HepG2 (cell line): Measurements from ENCODE around the gene ABCA13. TPM values are rescaled to one million over a fixed set of nuclear protein-coding genes. Genes with fewer than 3 reads are reported as not detected.

Experiments used
- ATM ChIP-seq: fragments of 450-650 bp; IDR thresholded peaks from 2 replicates; pipeline ENCODE4 v1.7.1; 2017; ENCODE audit warnings: mild to moderate bottlenecking, borderline replicate concordance
- CREB1 ChIP-seq, 2 experiments: fragments of 450-650 bp in 1 of 2; IDR thresholded peaks; 2 replicates each; pipeline ENCODE4 v1.6.1; 2016 to 2017; ENCODE audit warnings: control low read depth in 1 of 2, mild to moderate bottlenecking in 1 of 2, missing compliant biosample characterization in 1 of 2, missing genetic modification characterization in 1 of 2
- FOXA1 ChIP-seq, 2 experiments: fragments of 450-650 bp in 1 of 2; sonication (generic) in 1 of 2; formaldehyde crosslinking in 1 of 2; IDR thresholded peaks; 2 replicates each; pipeline versions ENCODE4 v1.4.0 to v1.6.1; 2016 to 2020; ENCODE audit warnings: missing genetic modification reagents in 1 of 2
- JARID2 ChIP-seq: sonication (generic); formaldehyde crosslinking; IDR thresholded peaks from 2 replicates; pipeline ENCODE4 v1.8.1; 2023; ENCODE audit warnings: missing genetic modification reagents, inconsistent platforms; ENCODE audit not compliant: insufficient replicate concordance
- KDM3A ChIP-seq: IDR thresholded peaks from 2 replicates; pipeline ENCODE4 v1.6.1; 2018; ENCODE audit warnings: low read depth, missing compliant biosample characterization
- POGZ ChIP-seq: sonication (generic); formaldehyde crosslinking; IDR thresholded peaks from 2 replicates; pipeline ENCODE4 v1.4.0; 2020; ENCODE audit warnings: mild to moderate bottlenecking, missing genetic modification reagents
- POLR2G ChIP-seq: fragments of 200-400 bp; formaldehyde crosslinking; IDR thresholded peaks from 2 replicates; pipeline ENCODE4 v1.6.1; 2018; ENCODE audit warnings: mild to moderate bottlenecking, low read depth, low read length, moderate library complexity
- RCOR2 ChIP-seq: IDR thresholded peaks from 2 replicates; pipeline ENCODE4 v1.6.1; 2016; ENCODE audit warnings: missing biosample characterization, missing genetic modification reagents
- RFX5 ChIP-seq: IDR thresholded peaks from 2 replicates; pipeline ENCODE4 v1.6.1; 2011; ENCODE audit warnings: low read depth, low read length, improper control_type of control experiment
- SIN3B ChIP-seq: fragments of 150-350 bp; IDR thresholded peaks from 2 replicates; pipeline ENCODE4 v1.6.1; 2014; ENCODE audit warnings: low read length
- SMAD3 ChIP-seq: sonication (generic); formaldehyde crosslinking; IDR thresholded peaks from 2 replicates; pipeline ENCODE4 v1.4.0; 2020; ENCODE audit warnings: missing genetic modification reagents
- SNAPC2 ChIP-seq: sonication (generic); formaldehyde crosslinking; IDR thresholded peaks from 2 replicates; pipeline ENCODE4 v1.8.1; 2022; ENCODE audit warnings: mild to moderate bottlenecking, missing genetic modification reagents
- SP140L ChIP-seq: sonication (generic); formaldehyde crosslinking; IDR thresholded peaks from 2 replicates; pipeline ENCODE4 v1.4.0; 2020; ENCODE audit warnings: missing genetic modification reagents, borderline replicate concordance
- SRSF9 ChIP-seq: fragments of 200-400 bp; formaldehyde crosslinking; IDR thresholded peaks from 2 replicates; pipeline ENCODE4 v1.6.1; 2018; ENCODE audit warnings: borderline replicate concordance, mild to moderate bottlenecking, low read depth, low read length; ENCODE audit not compliant: insufficient read depth, poor library complexity, severe bottlenecking
- TBX3 ChIP-seq: fragments of 450-650 bp; IDR thresholded peaks from 2 replicates; pipeline ENCODE4 v1.6.1; 2017; ENCODE audit warnings: antibody characterized with exemption, mild to moderate bottlenecking, inconsistent platforms, borderline replicate concordance
- ZC3H4 ChIP-seq: sonication (generic); formaldehyde crosslinking; IDR thresholded peaks from 2 replicates; pipeline ENCODE4 v1.4.0; 2020; ENCODE audit warnings: missing genetic modification reagents, borderline replicate concordance
- ZFP90 ChIP-seq: sonication (generic); formaldehyde crosslinking; IDR thresholded peaks from 2 replicates; pipeline ENCODE4 v1.8.0; 2022; ENCODE audit warnings: missing genetic modification reagents, mild to moderate bottlenecking, inconsistent platforms, borderline replicate concordance
- ZNF20 ChIP-seq: sonication (generic); formaldehyde crosslinking; IDR thresholded peaks from 2 replicates; pipeline ENCODE4 v1.4.0; 2020; ENCODE audit warnings: mild to moderate bottlenecking, moderate library complexity, missing genetic modification reagents
- ZNF274 ChIP-seq: sonication (generic); formaldehyde crosslinking; IDR thresholded peaks from 2 replicates; pipeline ENCODE4 v1.5.1; 2020; ENCODE audit warnings: mild to moderate bottlenecking, missing genetic modification reagents
- ZNF335 ChIP-seq: sonication (generic); formaldehyde crosslinking; IDR thresholded peaks from 2 replicates; pipeline ENCODE4 v1.4.0; 2020; ENCODE audit warnings: missing genetic modification reagents
- ZNF446 ChIP-seq: sonication (generic); formaldehyde crosslinking; IDR thresholded peaks from 2 replicates; pipeline ENCODE4 v1.5.0; 2020; ENCODE audit warnings: mild to moderate bottlenecking, missing genetic modification reagents
- ZNF496 ChIP-seq: sonication (generic); formaldehyde crosslinking; IDR thresholded peaks from 2 replicates; pipeline ENCODE4 v1.8.1; 2023; ENCODE audit warnings: mild to moderate bottlenecking, moderate library complexity, missing genetic modification reagents; ENCODE audit not compliant: insufficient replicate concordance
- ZNF891 ChIP-seq: sonication (generic); formaldehyde crosslinking; IDR thresholded peaks from 2 replicates; pipeline ENCODE4 v1.5.0; 2020; ENCODE audit warnings: mild to moderate bottlenecking, missing genetic modification reagents
- polyA plus RNA-seq, 8 experiments: library from polyadenylated mRNA; depleted of rRNA in 3 of 8; stranded (reverse) in 7 of 8; unstranded in 1 of 8; fragments of >200 nt; fragmentation: Illumina TruSeq in 4 of 8; extraction: Trizol in 4 of 8; gene quantifications; 2 replicates each; pipeline versions ENCODE4 v1.2.1 to v1.2.3, GENCODE V29; 2011 to 2016; ENCODE audit warnings: low read depth in 4 of 8, missing spikeins in 1 of 8, mixed read lengths in 1 of 8; ENCODE audit not compliant: insufficient read depth in 1 of 8
- total RNA-seq, 5 experiments: library from RNA; depleted of rRNA; stranded (reverse); fragments of >200 nt; fragmentation: Illumina TruSeq; extraction: Trizol; gene quantifications; 2 replicates each; pipeline ENCODE4 v1.2.3, GENCODE V29; 2016; ENCODE audit warnings: low read depth in 1 of 5
- TF ChIP-seq, protein P1 (sequence below): sonication (generic); formaldehyde crosslinking; IDR thresholded peaks from 2 replicates; pipeline ENCODE4 v1.4.0; 2020; ENCODE audit warnings: mild to moderate bottlenecking, missing genetic modification reagents, borderline replicate concordance
- TF ChIP-seq, protein P2 (sequence below): sonication (generic); formaldehyde crosslinking; IDR thresholded peaks from 2 replicates; pipeline ENCODE4 v1.8.1; 2023; ENCODE audit warnings: mild to moderate bottlenecking, missing genetic modification reagents
- TF ChIP-seq, protein P3 (sequence below): sonication (generic); formaldehyde crosslinking; IDR thresholded peaks from 2 replicates; pipeline ENCODE4 v1.4.0; 2020; ENCODE audit warnings: missing genetic modification reagents

Gene ABCA13
- total and polyA plus RNA-seq, 2 of the 13 experiments (the other 11 are each of a cell fraction or from before 2014, with no cell fraction given), result 0.03 TPM; not detected in 1

DNA sequence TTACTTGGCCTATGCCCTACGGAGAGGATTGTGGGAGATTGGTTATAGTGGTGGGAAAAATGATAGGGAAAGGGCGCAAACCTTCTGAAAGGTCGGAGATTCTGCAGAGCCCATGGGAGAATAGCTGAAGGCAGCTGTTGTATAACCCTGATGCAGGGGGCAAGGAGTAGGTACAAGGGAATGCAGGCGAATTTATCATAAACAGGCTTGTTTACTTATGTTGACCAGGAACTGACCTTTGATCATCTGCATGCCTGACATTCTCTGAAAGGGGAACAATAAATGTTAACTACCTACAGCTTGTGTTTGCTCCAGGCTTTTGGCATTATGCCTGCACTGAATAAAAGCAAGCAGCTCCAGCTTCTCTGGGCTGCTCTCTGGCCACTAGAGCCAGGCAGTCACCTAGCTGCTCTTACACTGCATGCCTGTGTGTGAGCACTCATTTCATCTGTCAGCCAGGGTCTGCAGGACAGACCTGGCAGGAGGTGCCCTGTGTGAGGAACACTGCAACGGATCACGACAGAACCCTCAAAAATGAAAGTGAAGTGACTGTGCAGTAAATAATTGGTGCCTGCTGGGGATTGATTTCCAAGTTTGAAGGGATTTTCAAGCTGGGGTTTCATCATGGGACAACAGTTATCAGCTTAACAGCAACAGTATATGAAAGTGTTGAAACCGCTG, 31.1 kb upstream of the ABCA13 start (continued):
- peak; percentile 56; the same call in 1 of the 2 replicates for TF ChIP-seq POGZ (CRISPR knock-in tag)
- TF ChIP-seq ZNF891 (CRISPR knock-in tag), result no peak
- peak; percentile 32; the same call in 1 of the 2 replicates for TF ChIP-seq CREB1 (IDR thresholded peaks at IDR 0.05)
- peak; percentile 53; the same call in 1 of the 2 replicates for TF ChIP-seq CREB1 (CRISPR knock-in tag; IDR thresholded peaks at IDR 0.05)
- TF ChIP-seq, protein P1, sequence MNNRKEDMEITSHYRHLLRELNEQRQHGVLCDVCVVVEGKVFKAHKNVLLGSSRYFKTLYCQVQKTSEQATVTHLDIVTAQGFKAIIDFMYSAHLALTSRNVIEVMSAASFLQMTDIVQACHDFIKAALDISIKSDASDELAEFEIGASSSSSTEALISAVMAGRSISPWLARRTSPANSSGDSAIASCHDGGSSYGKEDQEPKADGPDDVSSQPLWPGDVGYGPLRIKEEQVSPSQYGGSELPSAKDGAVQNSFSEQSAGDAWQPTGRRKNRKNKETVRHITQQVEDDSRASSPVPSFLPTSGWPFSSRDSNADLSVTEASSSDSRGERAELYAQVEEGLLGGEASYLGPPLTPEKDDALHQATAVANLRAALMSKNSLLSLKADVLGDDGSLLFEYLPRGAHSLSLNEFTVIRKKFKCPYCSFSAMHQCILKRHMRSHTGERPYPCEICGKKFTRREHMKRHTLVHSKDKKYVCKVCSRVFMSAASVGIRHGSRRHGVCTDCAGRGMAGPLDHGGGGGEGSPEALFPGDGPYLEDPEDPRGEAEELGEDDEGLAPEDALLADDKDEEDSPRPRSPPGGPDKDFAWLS (CRISPR knock-in tag), result no peak
- TF ChIP-seq, protein P2, sequence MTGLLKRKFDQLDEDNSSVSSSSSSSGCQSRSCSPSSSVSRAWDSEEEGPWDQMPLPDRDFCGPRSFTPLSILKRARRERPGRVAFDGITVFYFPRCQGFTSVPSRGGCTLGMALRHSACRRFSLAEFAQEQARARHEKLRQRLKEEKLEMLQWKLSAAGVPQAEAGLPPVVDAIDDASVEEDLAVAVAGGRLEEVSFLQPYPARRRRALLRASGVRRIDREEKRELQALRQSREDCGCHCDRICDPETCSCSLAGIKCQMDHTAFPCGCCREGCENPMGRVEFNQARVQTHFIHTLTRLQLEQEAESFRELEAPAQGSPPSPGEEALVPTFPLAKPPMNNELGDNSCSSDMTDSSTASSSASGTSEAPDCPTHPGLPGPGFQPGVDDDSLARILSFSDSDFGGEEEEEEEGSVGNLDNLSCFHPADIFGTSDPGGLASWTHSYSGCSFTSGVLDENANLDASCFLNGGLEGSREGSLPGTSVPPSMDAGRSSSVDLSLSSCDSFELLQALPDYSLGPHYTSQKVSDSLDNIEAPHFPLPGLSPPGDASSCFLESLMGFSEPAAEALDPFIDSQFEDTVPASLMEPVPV (CRISPR knock-in tag), result peak; percentile 68; the same call in 1 of the 2 replicates
- no peak for TF ChIP-seq ZNF496 (CRISPR knock-in tag)
- TF ChIP-seq ZNF274 (CRISPR knock-in tag), result no peak
- TF ChIP-seq ZC3H4 (CRISPR knock-in tag), result no peak
- TF ChIP-seq ZFP90 (CRISPR knock-in tag), result 0 out of 2 replicates have a peak, but pooled peaks have one; percentile 29
- TF ChIP-seq RCOR2 (CRISPR knock-in tag), result peak; percentile 89
- TF ChIP-seq SRSF9, result no peak
- no peak for TF ChIP-seq ZNF446 (CRISPR knock-in tag)
- TF ChIP-seq TBX3, result peak; percentile 69; the same call in 1 of the 2 replicates
- peak; percentile 52; the same call in 1 of the 2 replicates for TF ChIP-seq SP140L (CRISPR knock-in tag)
- TF ChIP-seq ZNF335 (CRISPR knock-in tag), result no peak
- TF ChIP-seq SIN3B, result no peak
- TF ChIP-seq FOXA1 (IDR thresholded peaks at IDR 0.05), result peak; percentile 94
- TF ChIP-seq FOXA1 (CRISPR knock-in tag; IDR thresholded peaks at IDR 0.05), result peak; percentile 98
- TF ChIP-seq SNAPC2 (CRISPR knock-in tag), result 0 out of 2 replicates have a peak, but pooled peaks have one; percentile 52
- TF ChIP-seq RFX5, result peak; percentile 6; the same call in 1 of the 2 replicates
- TF ChIP-seq, protein P3, sequence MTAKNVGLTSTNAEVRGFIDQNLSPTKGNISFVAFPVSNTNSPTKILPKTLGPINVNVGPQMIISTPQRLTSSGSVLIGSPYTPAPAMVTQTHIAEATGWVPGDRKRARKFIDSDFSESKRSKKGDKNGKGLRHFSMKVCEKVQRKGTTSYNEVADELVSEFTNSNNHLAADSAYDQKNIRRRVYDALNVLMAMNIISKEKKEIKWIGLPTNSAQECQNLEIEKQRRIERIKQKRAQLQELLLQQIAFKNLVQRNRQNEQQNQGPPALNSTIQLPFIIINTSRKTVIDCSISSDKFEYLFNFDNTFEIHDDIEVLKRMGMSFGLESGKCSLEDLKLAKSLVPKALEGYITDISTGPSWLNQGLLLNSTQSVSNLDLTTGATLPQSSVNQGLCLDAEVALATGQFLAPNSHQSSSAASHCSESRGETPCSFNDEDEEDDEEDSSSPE (CRISPR knock-in tag), result 0 out of 2 replicates have a peak, but pooled peaks have one; percentile 24
- peak; percentile 91 for TF ChIP-seq KDM3A (CRISPR knock-in tag)
- TF ChIP-seq POLR2G, result peak; percentile 71
- no peak for TF ChIP-seq JARID2 (CRISPR knock-in tag)
- peak; percentile 98 for TF ChIP-seq ATM
- no peak for TF ChIP-seq ZNF20 (CRISPR knock-in tag)
- no peak for TF ChIP-seq SMAD3 (CRISPR knock-in tag)
